H1 (cell line): Measurements from ENCODE around the gene SLC11A1. TPM values are rescaled to one million over a fixed set of nuclear protein-coding genes. Genes with fewer than 3 reads are reported as not detected.
A peak's percentile ranks its signal among the peaks of the same experiment; 100 is the strongest.

Experiments used
- CTCF ChIA-PET: fragments of 300-600 bp; sonication (Branson Sonifier 250); formaldehyde crosslinking; loops from one replicate; lab custom pipeline; 2021; ENCODE audit not compliant: partially characterized antibody; lab: Charles Lee
- POLR2A ChIA-PET: fragments of 300-600 bp; sonication (Branson Sonifier 250); formaldehyde crosslinking; loops from one replicate; lab custom pipeline; 2021; ENCODE audit warnings: inconsistent platforms; ENCODE audit not compliant: partially characterized antibody; lab: Charles Lee
- DNase-seq, 2 experiments: peaks; one replicate each; pipeline versions ENCODE4 v3.0.0 to v3.0.0-alpha.2; 2010 to 2022; ENCODE audit warnings: low spot score in 2 of 2, low read depth in 1 of 2, mixed read lengths in 1 of 2
- FAIRE-seq: peaks from 2 replicates; lab custom pipeline; 2011; peaks lifted over from hg19 to GRCh38; lab: Jason Lieb, UNC
- H2AFZ ChIP-seq: 2 replicates; pipeline ENCODE4 v1.8.1; 2012; ENCODE audit warnings: low read length, inconsistent platforms
- H2AK5ac ChIP-seq: 2 replicates; pipeline ENCODE4 v1.6.1; 2013; ENCODE audit warnings: low read depth, low read length
- H2BK120ac ChIP-seq: replicated peaks from 2 replicates; pipeline ENCODE3; 2013; ENCODE audit warnings: low read depth, low read length, inconsistent platforms
- H2BK12ac ChIP-seq: 2 replicates; pipeline ENCODE4 v1.6.1; 2013; ENCODE audit warnings: low read depth, low read length
- H2BK15ac ChIP-seq: 2 replicates; pipeline ENCODE4 v1.6.1; 2013; ENCODE audit warnings: low read length
- H2BK20ac ChIP-seq: 2 replicates; pipeline ENCODE4 v1.6.1; 2013; ENCODE audit warnings: low read length
- H2BK5ac ChIP-seq: 2 replicates; pipeline ENCODE4 v1.6.1; 2013; ENCODE audit warnings: low read depth, low read length
- H3K14ac ChIP-seq: 2 replicates; pipeline ENCODE4 v1.6.1; 2013; ENCODE audit warnings: inconsistent platforms; ENCODE audit not compliant: insufficient read length
- H3K18ac ChIP-seq: 2 replicates; pipeline ENCODE4 v1.6.1; 2013; ENCODE audit warnings: low read length; ENCODE audit errors: extremely low read depth
- H3K23ac ChIP-seq: 2 replicates; pipeline ENCODE4 v1.6.1; 2013; ENCODE audit warnings: inconsistent platforms; ENCODE audit not compliant: insufficient read length
- H3K23me2 ChIP-seq: 2 replicates; pipeline ENCODE4 v1.6.1; 2013; ENCODE audit warnings: low read depth, low read length
- H3K27ac ChIP-seq: 2 replicates; pipeline ENCODE4 v1.6.1; 2011; ENCODE audit warnings: low read depth, low read length, inconsistent platforms
- H3K27me3 ChIP-seq, 4 experiments: replicated peaks in 1 of 4; 1 replicate in 1 of 4; 2 replicates in 3 of 4; pipeline versions ENCODE4 v1.6.1 to v1.8.1; 2011 to 2013; ENCODE audit warnings: low read length in 3 of 4, mild to moderate bottlenecking in 3 of 4, inconsistent platforms in 2 of 4, mixed read lengths in 2 of 4, moderate library complexity in 1 of 4; ENCODE audit not compliant: control insufficient read depth in 3 of 4, insufficient read depth in 3 of 4; ENCODE audit errors: extremely low read depth in 1 of 4
- H3K36me3 ChIP-seq, 4 experiments: 2 replicates each; pipeline versions ENCODE4 v1.6.1 to v1.8.1; 2011 to 2013; ENCODE audit warnings: mild to moderate bottlenecking in 4 of 4, low read length in 3 of 4, moderate library complexity in 2 of 4, control low read depth in 1 of 4, inconsistent platforms in 1 of 4; ENCODE audit not compliant: insufficient read depth in 4 of 4, control insufficient read depth in 2 of 4
- H3K4ac ChIP-seq: replicated peaks from 2 replicates; pipeline ENCODE3; 2013; ENCODE audit warnings: low read length, low read depth, mixed read lengths, inconsistent platforms; ENCODE audit not compliant: insufficient read length
- H3K4me1 ChIP-seq, 4 experiments: replicated peaks in 1 of 4; 1 replicate in 1 of 4; 2 replicates in 3 of 4; pipeline versions ENCODE4 v1.6.1 to v1.8.1; 2011 to 2013; ENCODE audit warnings: low read length in 3 of 4, inconsistent platforms in 2 of 4, mixed read lengths in 1 of 4; ENCODE audit not compliant: insufficient read depth in 4 of 4, control insufficient read depth in 3 of 4
- H3K4me2 ChIP-seq, 2 experiments: 2 replicates each; pipeline versions ENCODE4 v1.6.1 to v1.8.1; 2011 to 2013; ENCODE audit warnings: low read depth in 2 of 2, low read length in 2 of 2, control low read depth in 1 of 2, inconsistent platforms in 1 of 2, mild to moderate bottlenecking in 1 of 2; ENCODE audit not compliant: insufficient read depth in 1 of 2
- H3K4me3 ChIP-seq, 4 experiments: fragments of 200-600, 300-600 bp in 1 of 4; sonication (generic), shearing (Covaris generic), sonication (Bioruptor Twin) in 1 of 4; 2 replicates each; pipeline versions ENCODE4 v1.5.1 to v1.8.1; 2011 to 2016; ENCODE audit warnings: low read length in 4 of 4, low read depth in 3 of 4, control low read depth in 2 of 4, inconsistent platforms in 2 of 4, mild to moderate bottlenecking in 2 of 4, mixed read lengths in 1 of 4, moderate library complexity in 1 of 4; ENCODE audit not compliant: insufficient read depth in 2 of 4; ENCODE audit errors: extremely low read depth in 1 of 4
- H3K56ac ChIP-seq: replicated peaks from 2 replicates; pipeline ENCODE3; 2013; ENCODE audit warnings: low read depth, mild to moderate bottlenecking, mixed read lengths, low read length, inconsistent platforms; ENCODE audit not compliant: insufficient read length
- H3K79me1 ChIP-seq: 2 replicates; pipeline ENCODE4 v1.6.1; 2013; ENCODE audit warnings: low read depth, low read length, control low read depth
- H3K79me2 ChIP-seq, 2 experiments: 2 replicates each; pipeline versions ENCODE4 v1.6.1 to v1.8.1; 2012 to 2013; ENCODE audit warnings: low read length in 2 of 2, mild to moderate bottlenecking in 2 of 2, inconsistent platforms in 1 of 2; ENCODE audit not compliant: insufficient read depth in 2 of 2, control insufficient read depth in 1 of 2
- H3K9ac ChIP-seq, 4 experiments: replicated peaks in 1 of 4; 1 replicate in 1 of 4; 2 replicates in 3 of 4; pipeline versions ENCODE4 v1.6.1 to v1.8.1; 2011 to 2013; ENCODE audit warnings: low read depth in 3 of 4, low read length in 3 of 4, control low read depth in 2 of 4, mild to moderate bottlenecking in 2 of 4, moderate library complexity in 2 of 4, inconsistent platforms in 1 of 4; ENCODE audit errors: extremely low read depth in 1 of 4
- H3K9me3 ChIP-seq, 2 experiments: 2 replicates each; pipeline versions ENCODE4 v1.6.1 to v1.8.1; 2012 to 2013; ENCODE audit warnings: mild to moderate bottlenecking in 2 of 2, moderate library complexity in 2 of 2, control low read depth in 1 of 2, inconsistent platforms in 1 of 2, low read depth in 1 of 2, low read length in 1 of 2, mixed read lengths in 1 of 2; ENCODE audit not compliant: insufficient read depth in 2 of 2
- H4K20me1 ChIP-seq, 2 experiments: replicated peaks in 1 of 2; 2 replicates each; pipeline versions ENCODE3 to v1.8.1; 2011 to 2013; ENCODE audit warnings: inconsistent platforms in 2 of 2, low read length in 2 of 2, mild to moderate bottlenecking in 1 of 2; ENCODE audit not compliant: insufficient read depth in 2 of 2, control insufficient read depth in 1 of 2
- H4K5ac ChIP-seq: 2 replicates; pipeline ENCODE4 v1.6.1; 2013; ENCODE audit warnings: low read length, low read depth, mixed read lengths, inconsistent platforms; ENCODE audit not compliant: insufficient read length
- H4K8ac ChIP-seq: 2 replicates; pipeline ENCODE4 v1.8.0; 2013; ENCODE audit warnings: mild to moderate bottlenecking, moderate library complexity, low read length, inconsistent platforms; ENCODE audit not compliant: insufficient read depth; ENCODE audit errors: extremely low read depth
- H4K91ac ChIP-seq: replicated peaks from 2 replicates; pipeline ENCODE3; 2013; ENCODE audit warnings: low read length, mixed read lengths, inconsistent platforms; ENCODE audit not compliant: insufficient read length
- HDAC2 ChIP-seq, 2 experiments: fragments of 300-600 bp in 1 of 2; sonication (generic) in 1 of 2; IDR thresholded peaks; 2 replicates each; pipeline ENCODE4 v1.6.1; 2011 to 2012; ENCODE audit warnings: low read depth in 2 of 2, low read length in 2 of 2, mild to moderate bottlenecking in 2 of 2, moderate library complexity in 2 of 2, borderline replicate concordance in 1 of 2, inconsistent platforms in 1 of 2
- KDM1A ChIP-seq: fragments of 200-600, 300-600 bp; sonication (generic); IDR thresholded peaks from 2 replicates; pipeline ENCODE4 v1.7.1; 2016; ENCODE audit warnings: mild to moderate bottlenecking, low read length, borderline replicate concordance
- SIRT6 ChIP-seq: IDR thresholded peaks from one replicate; pipeline ENCODE4 v1.7.1; 2012; ENCODE audit warnings: low read length, inconsistent platforms
- WGBS, 2 experiments: shearing (Covaris generic) in 1 of 2; methylation state at CpG; one replicate each; pipeline versions ENCODE4 v1.1.6 to v1.1.7; 2013 to 2015; ENCODE audit warnings: low lambda C conversion rate in 2 of 2, mixed read lengths in 2 of 2, inconsistent platforms in 1 of 2, low coverage in 1 of 2, missing lambda C conversion rate in 1 of 2; ENCODE audit not compliant: insufficient replicate concordance in 2 of 2, insufficient coverage in 1 of 2, insufficient read length in 1 of 2; ENCODE audit errors: extremely low coverage in 1 of 2, missing lambda C conversion rate in 1 of 2; 5-methylcytosine and 5-hydroxymethylcytosine counted together
- polyA plus RNA-seq, 7 experiments: library from polyadenylated mRNA; depleted of rRNA in 3 of 7; stranded (reverse) in 5 of 7; unstranded in 2 of 7; fragments of >200 nt in 5 of 7; fragments of 200-250 nt in 2 of 7; gene quantifications; 1 replicate in 5 of 7; 2 replicates in 1 of 7; 4 replicates in 1 of 7; pipeline versions ENCODE4 v1.2.1 to v1.2.3, GENCODE V29; 2011 to 2013; ENCODE audit warnings: missing spikeins in 2 of 7, mixed read lengths in 2 of 7
- total RNA-seq: library from RNA; stranded (reverse); fragmentation: NEBNext Ultra II Directional; extraction: Animal tissue kit (Norgen Biotek cat#: 25700); gene quantifications from 2 replicates; pipeline ENCODE4 v1.2.1, GENCODE V29; 2021

The SLC11A1 gene
- total and polyA plus RNA-seq, 2 of the 8 experiments (the other 6 are each of a cell fraction or from before 2014, with no cell fraction given) = 0.20 to 0.43 TPM

DNA sequence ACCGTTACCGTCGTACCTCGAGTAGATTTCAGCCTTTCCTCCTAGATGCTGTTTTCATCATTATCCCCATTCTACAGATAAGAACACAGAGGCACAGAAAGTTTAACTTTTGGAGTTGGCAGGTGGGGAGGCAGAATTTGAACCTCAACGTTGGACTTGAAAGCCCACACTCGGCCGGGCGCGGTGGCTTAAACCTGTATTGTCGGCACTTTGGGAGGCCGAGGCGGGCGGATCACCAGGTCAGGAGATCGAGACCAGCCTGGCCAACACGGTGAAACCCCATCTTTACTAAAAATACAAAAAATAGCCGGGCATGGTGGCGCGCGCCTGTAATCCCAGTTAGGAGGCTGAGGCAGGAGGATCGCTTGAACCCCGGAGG is 13.9 kb upstream of the SLC11A1 start:
- WGBS, 2 experiments = 79% methylated on average over 21 of the region's 21 CpGs; no CpG with 5 or more reads in 1 of the 2 experiments
- FAIRE-seq (no peak), DNase-seq (no peak)
- H2BK12ac ChIP-seq = no peak overlapping the region
- H2BK120ac ChIP-seq = no peak overlapping the region
- H3K4me2 ChIP-seq = peak overlapping the region; percentile 68 to 79
- peak overlapping the region; percentile 45 for H3K14ac ChIP-seq
- H2BK5ac ChIP-seq = no peak overlapping the region
- H3K23ac ChIP-seq = no peak overlapping the region
- H4K8ac ChIP-seq = no peak overlapping the region
- no peak overlapping the region; the same call in 1 of the 2 replicates for H2AFZ ChIP-seq
- peak overlapping the region; percentile 65 for H4K91ac ChIP-seq
- H3K79me2 ChIP-seq = no peaks in the 10 kb centered on the region
- H3K36me3 ChIP-seq = no peaks in the 10 kb centered on the region
- H3K4me3 ChIP-seq = peak overlapping the region; percentile 49 to 71 (median 56); a peak in 7 of 8 replicates
- H3K18ac ChIP-seq = no peak overlapping the region
- no peaks in the 10 kb centered on the region for H3K27me3 ChIP-seq
- no peaks in the 10 kb centered on the region for H4K20me1 ChIP-seq
- no peaks in the 10 kb centered on the region for H3K9me3 ChIP-seq
- peaks cover 7% of the 10 kb centered on the region; the same call in 1 of the 2 replicates for H3K23me2 ChIP-seq
- H3K4me1 ChIP-seq = peaks cover 0 to 3% (median 0%) of the 10 kb centered on the region in 4 experiments; a peak in 3 of 7 replicates
- CTCF ChIA-PET = interaction anchor here (1.0 to 3.9 kb wide), 8 partner anchors 9 to 97 kb away, joined by 5 to 19 read pairs (median 6); partner anchors contain the start of gene CATIP
- H3K56ac ChIP-seq = no peak overlapping the region
- TF ChIP-seq KDM1A (peak; percentile 98), SIRT6 (no peak), HDAC2 (IDR thresholded peaks at IDR 0.05; ENCODE audit: borderline replicate concordance in 1 of 2, low read depth in 2 of 2, low read length in 2 of 2) (peak in 1 of 2 experiments; percentile 86; a peak in 1 of 4 replicates)
- no peak overlapping the region for H3K27ac ChIP-seq
- peak overlapping the region; percentile 15 for H4K5ac ChIP-seq
- peak overlapping the region; percentile 14 for H3K4ac ChIP-seq
- no peak overlapping the region; the same call in 1 of the 2 replicates for H2BK15ac ChIP-seq
- H2AK5ac ChIP-seq = no peak overlapping the region
- H3K9ac ChIP-seq = no peak overlapping the region; a peak in 1 of 7 replicates
- no peaks in the 10 kb centered on the region for H3K79me1 ChIP-seq
- POLR2A ChIA-PET = interaction anchor here (0.8 to 1.9 kb wide), 6 partner anchors 9 to 98 kb away, joined by 3 to 15 read pairs (median 4); partner anchors contain the start of genes AAMP, CATIP and PNKD
- no peak overlapping the region for H2BK20ac ChIP-seq
